GM13977 (cell line): ENCODE measurements around the gene FOLR3.
"Not testable (repeated sequence)": the region's sequence is repeated elsewhere in the genome, so short reads cannot be mapped to it uniquely, and the experiment has no call there.

Source experiments
- DNase-seq: peaks from one replicate; pipeline ENCODE4 v3.0.0; 2012; ENCODE audit warnings: low spot score
- in situ Hi-C: fragments of 300-500 bp; cut with MboI; formaldehyde crosslinking; loops from one replicate; pipeline ENCODE4 v1.12.0; 2022; ENCODE audit warnings: low sequenced_read_pairs, low pct_unique_long_range_greater_than_20kb, mixed read lengths, inconsistent platforms; ENCODE audit not compliant: unreplicated experiment
- TF ChIP-seq, protein P1 (sequence below): IDR thresholded peaks from 2 replicates; pipeline ENCODE4 v1.5.1; 2012; ENCODE audit warnings: mild to moderate bottlenecking, control low read depth; ENCODE audit not compliant: insufficient read depth; ENCODE audit errors: extremely low read depth, missing control alignments

The FOLR3 gene

DNA sequence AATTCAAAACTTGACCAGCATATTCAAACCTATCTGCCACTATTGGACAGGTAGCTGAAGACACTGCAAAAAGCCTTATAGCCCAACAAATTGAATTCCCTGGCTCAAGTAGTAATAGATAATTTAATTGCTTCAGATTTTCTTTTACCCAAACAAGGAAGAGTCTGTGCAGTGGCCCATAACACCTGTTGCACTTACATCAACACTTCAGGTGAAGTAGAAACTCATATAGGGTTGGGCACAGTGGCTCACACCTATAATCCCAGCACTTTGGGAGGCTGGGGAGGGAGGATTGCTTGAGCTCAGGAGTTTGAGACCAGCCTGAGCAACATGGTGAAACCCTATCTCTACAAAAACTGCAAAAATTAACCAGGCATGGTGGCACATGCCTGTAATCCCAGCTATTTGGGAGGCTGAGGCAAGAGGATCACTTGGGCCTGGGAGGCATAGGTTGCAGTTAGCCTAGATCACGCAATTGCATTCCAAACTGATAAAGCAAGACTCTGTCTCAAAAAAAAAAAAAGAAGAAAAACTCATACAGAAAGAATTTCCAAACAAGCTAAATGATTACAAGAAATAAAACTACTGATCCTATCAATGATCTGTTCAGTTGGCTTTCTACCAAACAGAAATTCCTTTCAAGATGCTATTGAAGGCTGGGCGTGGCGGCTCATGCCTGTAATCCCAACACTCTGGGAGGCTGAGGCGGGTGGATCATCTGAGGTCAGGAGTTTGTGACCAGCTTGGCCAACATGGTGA, 9.5 kb downstream of the FOLR3 start:
- in situ Hi-C loops = no loop called here
- TF ChIP-seq, protein P1, sequence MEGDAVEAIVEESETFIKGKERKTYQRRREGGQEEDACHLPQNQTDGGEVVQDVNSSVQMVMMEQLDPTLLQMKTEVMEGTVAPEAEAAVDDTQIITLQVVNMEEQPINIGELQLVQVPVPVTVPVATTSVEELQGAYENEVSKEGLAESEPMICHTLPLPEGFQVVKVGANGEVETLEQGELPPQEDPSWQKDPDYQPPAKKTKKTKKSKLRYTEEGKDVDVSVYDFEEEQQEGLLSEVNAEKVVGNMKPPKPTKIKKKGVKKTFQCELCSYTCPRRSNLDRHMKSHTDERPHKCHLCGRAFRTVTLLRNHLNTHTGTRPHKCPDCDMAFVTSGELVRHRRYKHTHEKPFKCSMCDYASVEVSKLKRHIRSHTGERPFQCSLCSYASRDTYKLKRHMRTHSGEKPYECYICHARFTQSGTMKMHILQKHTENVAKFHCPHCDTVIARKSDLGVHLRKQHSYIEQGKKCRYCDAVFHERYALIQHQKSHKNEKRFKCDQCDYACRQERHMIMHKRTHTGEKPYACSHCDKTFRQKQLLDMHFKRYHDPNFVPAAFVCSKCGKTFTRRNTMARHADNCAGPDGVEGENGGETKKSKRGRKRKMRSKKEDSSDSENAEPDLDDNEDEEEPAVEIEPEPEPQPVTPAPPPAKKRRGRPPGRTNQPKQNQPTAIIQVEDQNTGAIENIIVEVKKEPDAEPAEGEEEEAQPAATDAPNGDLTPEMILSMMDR = no peak
- DNase-seq = no peak

DNA sequence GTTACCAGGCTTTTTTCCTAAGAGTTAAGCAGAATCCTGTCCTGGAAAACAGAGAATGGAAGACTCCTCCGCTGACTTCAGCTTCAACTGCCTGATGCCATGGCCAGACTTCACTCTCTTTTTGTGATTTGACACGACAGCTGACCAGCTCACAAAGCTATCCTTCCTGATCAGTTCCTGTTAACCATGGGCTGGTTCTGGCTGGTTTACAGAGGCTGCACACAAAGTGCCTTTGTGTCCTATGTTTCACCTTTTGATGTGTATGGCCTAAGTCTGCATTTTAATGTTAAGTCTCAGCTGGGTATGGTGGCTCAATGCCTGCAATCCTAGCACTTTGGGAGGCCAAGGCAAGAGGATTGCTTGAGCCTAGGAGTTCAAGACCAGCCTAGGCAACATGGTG, 11.1 kb downstream of the FOLR3 start:
- in situ Hi-C loops = no loop called here
- DNase-seq = no peak
- TF ChIP-seq, protein P1 = no peak

DNA sequence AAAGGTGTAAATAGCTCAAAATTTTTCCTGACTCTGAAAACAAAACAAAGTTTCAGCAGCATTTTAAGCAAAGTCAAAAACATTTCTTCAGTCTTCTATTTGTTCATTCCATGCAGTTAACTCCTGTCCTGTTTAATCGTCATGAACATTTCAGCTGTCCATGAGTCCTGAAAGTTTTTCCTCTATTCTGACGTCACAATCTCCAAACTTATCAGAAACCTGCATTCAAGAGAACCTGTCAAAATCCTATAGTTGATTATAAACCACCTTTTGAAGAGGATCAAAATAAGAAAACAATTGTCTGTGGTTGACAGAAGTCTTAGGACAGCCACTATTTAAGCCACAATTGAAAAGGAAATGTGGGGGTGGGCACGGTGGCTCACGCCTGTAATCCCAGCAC, 15.4 kb downstream of the FOLR3 start:
- DNase-seq = no peak
- in situ Hi-C loops = no loop called here
- TF ChIP-seq, protein P1 = no peak

DNA sequence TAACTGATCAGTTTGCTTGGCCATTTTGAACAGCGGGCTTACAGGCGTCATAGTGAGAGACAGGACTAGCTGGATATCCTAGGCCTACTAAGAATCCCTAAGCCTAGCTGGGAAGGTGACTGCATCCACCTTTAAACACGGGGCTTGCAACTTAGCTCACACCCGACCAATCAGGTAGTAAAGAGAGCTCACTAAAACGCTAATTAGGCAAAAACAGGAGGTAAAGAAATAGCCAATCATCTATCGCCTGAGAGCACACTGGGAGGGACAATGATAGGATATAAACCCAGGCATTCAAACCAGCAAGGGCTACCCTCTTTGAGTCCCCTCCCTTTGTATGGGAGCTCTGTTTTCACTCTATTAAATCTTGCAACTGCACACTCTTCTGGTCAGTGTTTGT, 18.3 kb downstream of the FOLR3 start:
- in situ Hi-C loops, DNase-seq: not testable (repeated sequence)

DNA sequence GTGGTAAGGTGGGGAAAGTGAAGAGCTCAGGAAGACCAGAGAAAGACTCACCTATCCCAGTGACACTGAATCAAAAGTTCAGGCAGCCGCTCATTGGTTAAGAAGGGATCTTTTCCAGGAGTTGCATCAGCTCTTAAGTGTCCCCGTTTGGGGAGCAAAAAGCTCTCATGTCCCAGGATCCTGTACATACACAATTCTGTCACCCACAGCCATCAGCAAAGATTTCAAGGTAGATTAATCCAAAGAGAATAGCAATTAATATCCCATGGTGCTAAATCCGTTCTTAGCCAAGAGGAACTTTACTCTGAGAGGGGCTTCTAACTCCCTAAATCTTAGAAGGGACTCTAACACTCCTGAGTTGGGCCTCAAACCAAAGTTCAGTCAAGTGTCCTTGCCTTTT, 19.3 kb downstream of the FOLR3 start:
- no peak for DNase-seq
- in situ Hi-C loops = no loop called here
- TF ChIP-seq, protein P1 = no peak

DNA sequence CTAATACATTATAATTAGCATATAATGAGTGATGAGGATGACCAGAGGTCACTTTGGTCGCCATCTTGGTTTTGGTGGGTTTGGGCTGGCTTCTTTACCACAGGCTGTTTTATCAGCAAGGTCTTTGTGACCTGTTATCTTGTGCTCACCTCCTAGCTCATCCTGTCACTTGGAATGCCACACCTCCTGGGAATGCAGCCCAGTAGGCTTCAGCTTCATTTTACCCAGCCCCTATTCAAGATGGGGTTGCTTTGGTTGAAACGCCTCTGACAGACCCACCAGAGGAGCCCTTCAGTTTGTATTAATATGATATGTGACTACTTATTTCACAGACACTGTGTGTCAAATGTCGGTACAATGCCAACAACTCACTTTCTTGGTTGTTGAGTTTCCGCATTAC, 20.2 kb downstream of the FOLR3 start:
- TF ChIP-seq, protein P1 = no peak

DNA sequence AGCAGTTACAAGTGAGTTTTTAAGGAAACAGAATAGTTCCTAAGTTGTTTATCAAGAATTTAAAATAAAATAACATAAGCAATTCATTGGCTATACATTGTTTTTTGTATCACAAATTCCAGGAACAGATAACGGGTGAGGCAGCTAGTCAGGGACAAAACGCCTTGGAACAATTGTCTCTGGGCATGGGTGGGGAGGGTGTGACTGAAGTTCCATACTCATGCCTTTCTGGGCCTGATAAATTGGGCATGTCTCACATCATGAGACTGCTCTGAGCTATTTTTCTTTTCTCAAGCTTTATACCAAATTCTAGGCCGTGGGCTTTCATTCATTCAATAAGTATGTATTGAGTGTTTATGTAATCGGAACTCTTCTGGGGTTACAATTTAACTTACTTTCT, 21.6 kb downstream of the FOLR3 start:
- no peak for DNase-seq
- TF ChIP-seq, protein P1 = no peak
- in situ Hi-C loops = no loop called here

More for the DNA sequence above, 20.2 kb downstream of the FOLR3 start:
- in situ Hi-C loops = no loop called here
- DNase-seq = no peak
